Smooth muscle cell (in vitro differentiated cells): ENCODE measurements around the gene NR4A1. TPM values are rescaled to one million over a fixed set of nuclear protein-coding genes. Genes with fewer than 3 reads are reported as not detected.
"Not testable (repeated sequence)": the region's sequence is repeated elsewhere in the genome, so short reads cannot be mapped to it uniquely, and the experiment has no call there.

ENCODE experiments used
- DNase-seq: peaks from one replicate; lab custom pipeline; 2025; ENCODE audit not compliant: unreplicated experiment; lab: John Stamatoyannopoulos, UW
- H2AFZ ChIP-seq: fragments of 200-600 bp; sonication (generic); 2 replicates; pipeline ENCODE4 v1.6.0; 2016; ENCODE audit warnings: antibody characterized with exemption, low read depth, mild to moderate bottlenecking
- H3F3A ChIP-seq: fragments of 200-600 bp; sonication (generic); 2 replicates; pipeline ENCODE4 v1.6.0; 2017; ENCODE audit warnings: antibody characterized with exemption, low read depth
- H3K27ac ChIP-seq: fragments of 200-600 bp; sonication (generic); 2 replicates; pipeline ENCODE4 v1.5.1; 2016; ENCODE audit warnings: low read depth, mild to moderate bottlenecking
- H3K27me3 ChIP-seq: fragments of 200-600 bp; sonication (generic); 2 replicates; pipeline ENCODE4 v1.6.1; 2016; ENCODE audit warnings: low read depth, mild to moderate bottlenecking
- H3K36me3 ChIP-seq: fragments of 200-600 bp; sonication (generic); 2 replicates; pipeline ENCODE4 v1.5.1; 2016; ENCODE audit warnings: low read depth
- H3K4me1 ChIP-seq: fragments of 200-600 bp; sonication (generic); 2 replicates; pipeline ENCODE4 v1.5.1; 2016; ENCODE audit warnings: low read depth
- H3K4me2 ChIP-seq: fragments of 200-600 bp; sonication (generic); 2 replicates; pipeline ENCODE4 v1.6.0; 2016; ENCODE audit warnings: mild to moderate bottlenecking
- H3K4me3 ChIP-seq: fragments of 200-600 bp; sonication (generic); 2 replicates; pipeline ENCODE4 v1.5.1; 2016; ENCODE audit warnings: mild to moderate bottlenecking
- H3K79me2 ChIP-seq: fragments of 200-600 bp; sonication (generic); 2 replicates; pipeline ENCODE4 v1.6.0; 2016; ENCODE audit warnings: low read depth, mild to moderate bottlenecking
- H3K9ac ChIP-seq: fragments of 200-600 bp; sonication (generic); 2 replicates; pipeline ENCODE4 v1.6.0; 2016; ENCODE audit warnings: low read depth
- H3K9me3 ChIP-seq: fragments of 200-600 bp; sonication (generic); replicated peaks from 2 replicates; pipeline ENCODE4 v1.5.1; 2016; ENCODE audit warnings: low read depth
- H4K20me1 ChIP-seq: fragments of 200-600 bp; sonication (generic); 2 replicates; pipeline ENCODE4 v1.6.0; 2016; ENCODE audit warnings: low read depth
- CTCF ChIP-seq: fragments of 200-600 bp; sonication (generic); IDR thresholded peaks from 2 replicates; pipeline ENCODE4 v1.5.1; 2017; ENCODE audit warnings: borderline replicate concordance, mild to moderate bottlenecking, antibody characterized with exemption; ENCODE audit not compliant: insufficient read depth, poor library complexity, severe bottlenecking
- WGBS: methylation state at CpG from one replicate; pipeline ENCODE4 v1.1.7; 2016; ENCODE audit warnings: low lambda C conversion rate; 5-methylcytosine and 5-hydroxymethylcytosine counted together
- polyA plus RNA-seq: library from polyadenylated mRNA; unstranded; fragments of >200 nt; fragmentation: Nextera tagmentation; extraction: Ambion mirVana; gene quantifications from 2 replicates; pipeline ENCODE4 v1.2.1, GENCODE V29; 2016
- total RNA-seq: library from RNA; depleted of rRNA; stranded (reverse); fragments of >200 nt; gene quantifications from 2 replicates; pipeline ENCODE4 v1.2.3, GENCODE V29; 2014

Gene NR4A1
- total and polyA plus RNA-seq, 2 experiments from 2014 or later: 182 to 634 TPM

GRCh38 chr12:52096332-52097044 lies 45.2 kb downstream of the NR4A1 start:
- H3K79me2 ChIP-seq: no peaks in the 10 kb centered on the region
- no peak overlapping the region for H3K4me2 ChIP-seq
- no peak overlapping the region for H3K4me3 ChIP-seq
- WGBS: 92% methylated on average over 15 of the region's 15 CpGs
- no peaks in the 10 kb centered on the region for H3K4me1 ChIP-seq
- no peak overlapping the region for H2AFZ ChIP-seq
- H3K9me3 ChIP-seq: no peaks in the 10 kb centered on the region
- no peaks in the 10 kb centered on the region for H3K36me3 ChIP-seq
- no peak overlapping the region for H3K9ac ChIP-seq
- DNase-seq: no peak
- no peaks in the 10 kb centered on the region for H4K20me1 ChIP-seq
- no peak for TF ChIP-seq CTCF
- H3F3A ChIP-seq: no peaks in the 10 kb centered on the region
- no peak overlapping the region for H3K27ac ChIP-seq
- peaks cover 43% of the 10 kb centered on the region for H3K27me3 ChIP-seq

- no peak for TF ChIP-seq CTCF
- WGBS: 88% methylated on average over 21 of the region's 21 CpGs
- DNase-seq: no peak
- Histone ChIP-seq H4K20me1 (no peaks in the 10 kb centered on the region), H3K9ac (no peak overlapping the region), H3K36me3 (no peaks in the 10 kb centered on the region), H3K79me2 (no peaks in the 10 kb centered on the region), H2AFZ (no peak overlapping the region), H3K27ac (no peak overlapping the region), H3F3A (no peaks in the 10 kb centered on the region), H3K4me3 (no peak overlapping the region), H3K4me1 (no peaks in the 10 kb centered on the region), H3K9me3 (no peaks in the 10 kb centered on the region), H3K4me2 (no peak overlapping the region), H3K27me3 (peaks cover 39% of the 10 kb centered on the region)
Observed at GRCh38 chr12:52097045-52097666, 45.9 kb downstream of the NR4A1 start.

- not testable (repeated sequence) for H3K27ac ChIP-seq, DNase-seq, H3K4me1 ChIP-seq, H3F3A ChIP-seq, H4K20me1 ChIP-seq, H3K9ac ChIP-seq, H3K9me3 ChIP-seq, H3K79me2 ChIP-seq, H3K36me3 ChIP-seq, H3K4me3 ChIP-seq, H2AFZ ChIP-seq, H3K4me2 ChIP-seq
- WGBS: 73% methylated on average over 10 of the region's 10 CpGs
- peaks cover 51% of the 10 kb centered on the region for H3K27me3 ChIP-seq
Observed at GRCh38 chr12:52104431-52105089, 53.3 kb downstream of the NR4A1 start.

Other genes starting within 250 kb of the NR4A1 start
- 2.3 and 2.7 TPM in 2 replicates for gene FIGNL2, start 202.7 kb upstream of the NR4A1 start, total RNA-seq
- gene FIGNL2, start 202.7 kb upstream of the NR4A1 start, polyA plus RNA-seq: 1.1 TPM in 2 replicates
- gene ANKRD33, start 163.3 kb upstream of the NR4A1 start, total RNA-seq: 0.04 TPM in 1 of 2 replicates, not detected in the other
- gene ANKRD33, start 163.3 kb upstream of the NR4A1 start, polyA plus RNA-seq: 0.89 and 1.3 TPM in 2 replicates
- gene ACVRL1, start 143.9 kb upstream of the NR4A1 start, total RNA-seq: 10.3 and 10.4 TPM in 2 replicates
- 7.3 and 8.4 TPM in 2 replicates for gene ACVRL1, start 143.9 kb upstream of the NR4A1 start, polyA plus RNA-seq
- 4.0 and 6.0 TPM in 2 replicates for gene ACVR1B, start 99.7 kb upstream of the NR4A1 start, total RNA-seq
- gene ACVR1B, start 99.7 kb upstream of the NR4A1 start, polyA plus RNA-seq: 1.9 and 2.8 TPM in 2 replicates
- gene TAMALIN, start 44.5 kb upstream of the NR4A1 start, total RNA-seq: 4.1 and 12.2 TPM in 2 replicates
- 32.4 and 36.8 TPM in 2 replicates for gene TAMALIN, start 44.5 kb upstream of the NR4A1 start, polyA plus RNA-seq
- 62.6 and 73.4 TPM in 2 replicates for gene ATG101, start 18.5 kb downstream of the NR4A1 start, total RNA-seq
- gene ATG101, start 18.5 kb downstream of the NR4A1 start, polyA plus RNA-seq: 114 and 120 TPM in 2 replicates
- not detected in 2 replicates for gene SMIM41, start 28.3 kb downstream of the NR4A1 start, total RNA-seq
- gene SMIM41, start 28.3 kb downstream of the NR4A1 start, polyA plus RNA-seq: not detected in 2 replicates
- gene KRT80, start 140.6 kb downstream of the NR4A1 start, total RNA-seq: 6.7 and 11.7 TPM in 2 replicates
- 5.1 and 6.6 TPM in 2 replicates for gene KRT80, start 140.6 kb downstream of the NR4A1 start, polyA plus RNA-seq
- gene KRT7, start 181.8 kb downstream of the NR4A1 start, total RNA-seq: 168 and 214 TPM in 2 replicates
- 190 and 744 TPM in 2 replicates for gene KRT7, start 181.8 kb downstream of the NR4A1 start, polyA plus RNA-seq
- not detected in 2 replicates for gene KRT86, start 223.2 kb downstream of the NR4A1 start, total RNA-seq
- gene KRT86, start 223.2 kb downstream of the NR4A1 start, polyA plus RNA-seq: not detected in 2 replicates
- 0.18 and 1.4 TPM in 2 replicates for gene KRT81, start 240.1 kb downstream of the NR4A1 start, total RNA-seq
- 0.49 and 1.7 TPM in 2 replicates for gene KRT81, start 240.1 kb downstream of the NR4A1 start, polyA plus RNA-seq